T-helper 2 cell treated with Interferon-gamma antibody and Interleukin-4, amounts not matched to agents 5 μg/mL and 100 μg/mL, for 36 hours (primary cell): ENCODE results near the gene SRRT.

ENCODE experiments used
- DNase-seq: peaks from one replicate; pipeline ENCODE4 v3.0.0; 2021; ENCODE audit warnings: low spot score
- H3K27ac Mint-ChIP-seq: one replicate; pipeline ENCODE4 v1.8.0; 2021; ENCODE audit warnings: mild to moderate bottlenecking, mixed read lengths
- H3K27me3 Mint-ChIP-seq: one replicate; pipeline ENCODE4 v1.8.0; 2021; ENCODE audit warnings: low read depth, mixed read lengths
- H3K36me3 Mint-ChIP-seq: one replicate; pipeline ENCODE4 v1.8.0; 2021; ENCODE audit warnings: low read depth, mixed read lengths
- H3K4me1 Mint-ChIP-seq: one replicate; pipeline ENCODE4 v1.8.0; 2021; ENCODE audit warnings: low read depth, mixed read lengths
- H3K4me3 Mint-ChIP-seq: one replicate; pipeline ENCODE4 v1.8.0; 2022; ENCODE audit warnings: mild to moderate bottlenecking, moderate library complexity, mixed read lengths
- H3K9me3 Mint-ChIP-seq: one replicate; pipeline ENCODE4 v1.8.0; 2021; ENCODE audit warnings: mixed read lengths

The SRRT gene

DNA sequence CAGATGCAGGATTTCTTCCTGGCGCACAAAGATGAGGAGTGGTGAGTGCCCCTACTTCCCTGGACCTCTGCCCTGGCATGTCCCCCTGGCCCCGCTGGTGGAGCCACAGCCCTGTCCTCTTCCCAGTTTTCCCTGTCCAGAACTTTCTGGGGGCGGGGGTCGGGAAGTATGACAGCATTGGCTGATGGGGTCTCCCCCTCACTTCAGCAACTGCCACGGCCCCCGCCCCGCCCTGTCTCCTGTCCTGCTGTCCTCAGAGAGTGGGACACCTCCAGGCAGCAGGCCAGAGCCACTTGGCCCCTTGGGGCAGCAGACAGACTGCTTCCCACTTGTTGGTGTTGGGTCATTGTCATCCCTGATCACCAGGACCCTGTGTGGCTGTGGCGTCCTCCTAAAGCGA is 7.3 kb downstream of the SRRT start:
- no peaks in the 10 kb centered on the region for H3K9me3 Mint-ChIP-seq
- no peak for DNase-seq
- H3K4me1 Mint-ChIP-seq, result peaks cover 29% of the 10 kb centered on the region
- H3K36me3 Mint-ChIP-seq, result peaks cover 86% of the 10 kb centered on the region
- no peak overlapping the region for H3K27ac Mint-ChIP-seq
- no peak overlapping the region for H3K4me3 Mint-ChIP-seq
- H3K27me3 Mint-ChIP-seq, result no peaks in the 10 kb centered on the region

DNA sequence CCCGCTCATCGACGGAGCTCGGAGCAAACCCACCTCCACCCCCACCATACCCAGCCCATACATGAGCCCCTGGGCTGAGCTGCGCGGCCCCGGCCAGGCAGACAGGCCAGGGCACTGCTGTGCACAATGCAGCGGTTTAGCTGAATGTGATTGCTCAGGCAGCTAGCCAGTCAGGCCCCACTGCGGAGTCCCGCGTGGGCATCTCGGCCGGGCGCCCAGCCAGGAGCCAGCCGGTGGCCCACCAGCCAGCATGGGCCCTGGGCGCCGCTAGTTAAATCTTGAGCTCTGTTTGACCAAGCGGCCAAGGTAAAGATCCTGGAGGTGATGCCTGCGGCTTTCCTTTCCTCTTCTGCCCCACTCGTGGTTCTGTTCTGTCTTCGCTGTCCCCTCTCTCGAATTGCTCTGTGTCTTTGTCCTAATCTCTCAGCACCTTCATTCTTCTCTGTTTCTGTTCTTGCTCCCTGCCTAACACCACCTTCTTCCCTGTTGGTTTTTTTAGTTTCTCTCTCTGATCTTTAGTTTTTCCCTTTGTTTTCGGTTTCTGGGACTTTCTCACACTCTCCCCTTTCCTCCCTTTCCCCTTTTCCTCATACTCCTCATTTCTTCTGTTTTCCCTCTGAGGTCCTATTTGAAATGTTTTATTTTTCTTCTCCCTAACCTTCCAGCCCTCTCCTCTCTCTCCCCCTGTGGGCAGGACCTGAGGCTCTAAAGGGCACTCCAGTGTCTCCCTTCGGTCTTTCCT is 8.1 kb downstream of the SRRT start:
- peaks cover 33% of the 10 kb centered on the region for H3K4me1 Mint-ChIP-seq
- H3K4me3 Mint-ChIP-seq, result no peak overlapping the region
- H3K36me3 Mint-ChIP-seq, result peaks cover 88% of the 10 kb centered on the region
- DNase-seq, result no peak
- no peak overlapping the region for H3K27ac Mint-ChIP-seq
- no peaks in the 10 kb centered on the region for H3K27me3 Mint-ChIP-seq
- no peaks in the 10 kb centered on the region for H3K9me3 Mint-ChIP-seq

DNA sequence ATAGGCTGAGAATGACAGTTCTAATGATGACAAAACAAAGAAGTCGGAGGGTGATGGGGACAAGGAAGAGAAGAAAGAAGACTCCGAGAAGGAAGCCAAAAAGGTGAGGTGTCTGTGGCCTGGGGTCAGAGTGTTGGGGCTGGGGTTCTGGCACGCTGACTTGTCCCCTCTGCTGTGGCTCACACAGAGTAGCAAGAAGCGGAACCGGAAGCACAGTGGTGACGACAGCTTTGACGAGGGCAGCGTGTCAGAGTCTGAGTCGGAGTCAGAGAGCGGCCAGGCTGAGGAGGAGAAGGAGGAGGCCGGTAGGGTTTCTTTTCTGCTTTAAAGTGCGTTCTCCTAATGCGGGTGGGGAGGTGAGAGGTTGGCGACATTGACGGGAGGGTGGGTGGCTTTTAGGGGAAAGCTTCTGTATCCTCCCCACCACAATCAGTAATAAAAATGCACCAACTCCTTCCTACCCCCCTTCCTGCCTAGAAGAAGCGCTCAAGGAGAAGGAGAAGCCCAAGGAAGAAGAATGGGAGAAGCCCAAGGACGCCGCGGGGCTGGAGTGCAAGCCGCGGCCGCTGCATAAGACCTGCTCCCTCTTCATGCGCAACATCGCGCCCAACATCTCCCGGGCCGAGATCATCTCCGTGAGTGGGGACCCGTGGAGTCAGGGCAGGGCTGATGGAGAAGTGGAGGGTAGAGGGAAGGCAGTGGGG is 10.0 kb downstream of the SRRT start:
- H3K27ac Mint-ChIP-seq, result peak overlapping the region; percentile 50
- no peak overlapping the region for H3K4me3 Mint-ChIP-seq
- H3K27me3 Mint-ChIP-seq, result no peaks in the 10 kb centered on the region
- no peak for DNase-seq
- H3K4me1 Mint-ChIP-seq, result peaks cover 27% of the 10 kb centered on the region
- H3K9me3 Mint-ChIP-seq, result no peaks in the 10 kb centered on the region
- H3K36me3 Mint-ChIP-seq, result peaks cover 78% of the 10 kb centered on the region

GRCh38 chr7:100885440-100886141 is 10.7 kb downstream of the SRRT start:
- Mint-ChIP-seq H3K36me3 (peaks cover 74% of the 10 kb centered on the region), H3K4me3 (no peak overlapping the region)

DNA sequence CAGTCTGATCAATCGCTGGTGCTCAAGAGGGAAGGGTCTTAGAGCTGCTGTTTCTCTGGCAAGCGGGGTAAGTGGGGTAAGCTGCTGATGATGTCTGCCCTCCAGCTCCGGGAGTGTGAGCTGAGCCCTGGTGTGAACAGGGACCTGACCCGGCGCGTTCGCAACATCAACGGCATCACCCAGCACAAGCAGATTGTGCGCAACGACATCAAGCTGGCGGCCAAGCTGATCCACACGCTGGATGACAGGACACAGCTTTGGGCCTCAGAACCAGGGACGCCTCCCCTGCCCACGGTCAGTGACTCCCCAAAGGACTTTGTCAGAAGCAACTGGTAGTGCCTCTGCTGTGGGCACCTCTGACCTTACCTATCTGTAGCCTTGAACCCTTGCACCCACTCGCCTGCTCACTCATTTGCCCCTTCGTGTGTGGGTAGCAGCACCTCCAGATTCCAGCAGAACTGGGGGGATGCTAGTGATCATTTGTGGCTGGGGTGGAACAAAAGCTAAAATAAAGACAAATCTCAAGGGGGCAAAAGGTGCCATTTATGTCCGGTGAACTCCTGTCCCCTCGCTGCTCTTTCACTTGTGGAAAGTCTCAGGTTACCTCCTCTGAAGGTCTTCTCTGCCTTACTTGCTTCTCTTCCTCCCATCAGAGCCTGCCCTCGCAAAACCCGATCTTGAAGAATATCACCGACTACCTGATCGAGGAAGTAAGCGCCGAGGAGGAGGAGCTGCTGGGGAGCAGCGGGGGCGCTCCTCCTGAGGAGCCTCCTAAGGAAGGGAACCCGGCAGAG is 11.4 kb downstream of the SRRT start:
- DNase-seq, result no peak
- Mint-ChIP-seq H3K4me3 (peak overlapping the region; percentile 45), H3K27me3 (peaks cover 8% of the 10 kb centered on the region), H3K9me3 (no peaks in the 10 kb centered on the region), H3K36me3 (peaks cover 68% of the 10 kb centered on the region), H3K27ac (peak overlapping the region; percentile 94), H3K4me1 (peaks cover 32% of the 10 kb centered on the region)

More at GRCh38 chr7:100885440-100886141, 10.7 kb downstream of the SRRT start:
- Mint-ChIP-seq H3K27ac (no peak overlapping the region), H3K27me3 (peaks cover 3% of the 10 kb centered on the region), H3K9me3 (no peaks in the 10 kb centered on the region), H3K4me1 (peaks cover 30% of the 10 kb centered on the region)
- no peak for DNase-seq

DNA sequence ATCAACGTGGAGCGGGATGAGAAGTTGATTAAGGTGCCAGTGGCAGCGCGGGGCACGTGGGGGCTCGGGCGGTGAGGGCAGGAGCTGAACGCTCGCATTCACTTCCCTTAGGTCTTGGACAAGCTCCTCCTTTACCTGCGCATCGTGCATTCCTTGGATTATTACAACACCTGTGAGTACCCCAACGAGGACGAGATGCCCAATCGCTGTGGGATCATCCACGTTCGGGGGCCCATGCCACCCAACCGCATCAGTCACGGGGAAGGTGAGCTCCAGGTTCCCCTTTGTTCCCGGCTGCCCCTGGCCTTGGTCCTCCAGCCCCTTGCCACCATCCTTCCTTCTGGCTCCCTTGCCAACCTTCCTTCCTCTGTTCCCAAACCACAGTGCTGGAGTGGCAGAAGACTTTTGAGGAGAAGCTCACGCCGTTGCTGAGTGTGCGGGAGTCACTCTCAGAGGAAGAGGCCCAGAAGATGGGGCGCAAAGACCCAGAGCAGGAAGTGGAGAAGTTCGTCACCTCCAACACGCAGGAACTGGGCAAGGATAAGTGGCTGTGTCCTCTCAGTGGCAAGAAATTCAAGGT is 12.1 kb downstream of the SRRT start:
- Mint-ChIP-seq H3K4me3 (peak overlapping the region; percentile 88), H3K4me1 (peaks cover 34% of the 10 kb centered on the region), H3K27me3 (peaks cover 15% of the 10 kb centered on the region), H3K9me3 (no peaks in the 10 kb centered on the region), H3K36me3 (peaks cover 62% of the 10 kb centered on the region), H3K27ac (peak overlapping the region; percentile 94)
- DNase-seq, result no peak

DNA sequence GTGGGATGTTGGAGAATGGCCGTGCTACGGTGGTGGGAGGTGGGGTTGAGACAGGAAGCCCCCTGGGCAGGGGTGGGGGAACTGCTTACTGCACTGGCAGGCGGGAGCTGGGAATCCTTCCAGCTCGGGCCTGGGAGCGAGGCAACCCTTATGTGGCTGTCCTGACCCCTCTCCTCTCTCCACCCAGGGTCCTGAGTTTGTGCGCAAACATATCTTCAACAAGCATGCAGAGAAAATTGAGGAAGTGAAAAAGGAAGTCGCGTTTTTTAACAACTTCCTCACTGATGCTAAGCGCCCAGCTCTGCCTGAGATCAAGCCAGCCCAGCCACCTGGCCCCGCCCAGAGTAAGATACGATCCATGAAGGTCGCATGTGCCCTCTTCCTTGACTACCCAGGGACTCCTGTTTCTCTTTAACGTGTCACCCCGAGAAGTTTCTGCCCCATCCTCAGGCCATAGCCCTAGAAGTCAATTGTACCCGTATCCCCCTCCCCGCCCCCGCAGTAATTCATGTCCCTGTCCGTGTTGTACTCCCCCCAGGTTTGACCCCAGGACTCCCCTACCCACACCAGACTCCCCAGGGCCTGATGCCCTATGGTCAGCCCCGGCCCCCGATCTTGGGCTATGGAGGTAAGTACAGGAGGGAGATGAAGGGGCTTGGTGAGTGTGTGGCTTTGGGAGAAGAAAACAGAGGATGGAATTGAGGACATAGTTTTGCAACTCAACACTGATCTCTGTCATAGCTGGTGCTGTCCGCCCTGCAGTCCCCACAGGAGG is 12.8 kb downstream of the SRRT start:
- peaks cover 58% of the 10 kb centered on the region for H3K36me3 Mint-ChIP-seq
- peaks cover 34% of the 10 kb centered on the region for H3K4me1 Mint-ChIP-seq
- peak overlapping the region; percentile 88 for H3K4me3 Mint-ChIP-seq
- peak overlapping the region; percentile 94 for H3K27ac Mint-ChIP-seq
- peaks cover 20% of the 10 kb centered on the region for H3K27me3 Mint-ChIP-seq
- H3K9me3 Mint-ChIP-seq, result no peaks in the 10 kb centered on the region
- peak; percentile 45 for DNase-seq

- Mint-ChIP-seq H3K4me3 (peak overlapping the region; percentile 88), H3K4me1 (peaks cover 32% of the 10 kb centered on the region), H3K9me3 (no peaks in the 10 kb centered on the region), H3K36me3 (peaks cover 52% of the 10 kb centered on the region), H3K27me3 (peaks cover 26% of the 10 kb centered on the region), H3K27ac (peak overlapping the region; percentile 94)
- no peak for DNase-seq
Observed at GRCh38 chr7:100888291-100888987, 13.5 kb downstream of the SRRT start.

DNA sequence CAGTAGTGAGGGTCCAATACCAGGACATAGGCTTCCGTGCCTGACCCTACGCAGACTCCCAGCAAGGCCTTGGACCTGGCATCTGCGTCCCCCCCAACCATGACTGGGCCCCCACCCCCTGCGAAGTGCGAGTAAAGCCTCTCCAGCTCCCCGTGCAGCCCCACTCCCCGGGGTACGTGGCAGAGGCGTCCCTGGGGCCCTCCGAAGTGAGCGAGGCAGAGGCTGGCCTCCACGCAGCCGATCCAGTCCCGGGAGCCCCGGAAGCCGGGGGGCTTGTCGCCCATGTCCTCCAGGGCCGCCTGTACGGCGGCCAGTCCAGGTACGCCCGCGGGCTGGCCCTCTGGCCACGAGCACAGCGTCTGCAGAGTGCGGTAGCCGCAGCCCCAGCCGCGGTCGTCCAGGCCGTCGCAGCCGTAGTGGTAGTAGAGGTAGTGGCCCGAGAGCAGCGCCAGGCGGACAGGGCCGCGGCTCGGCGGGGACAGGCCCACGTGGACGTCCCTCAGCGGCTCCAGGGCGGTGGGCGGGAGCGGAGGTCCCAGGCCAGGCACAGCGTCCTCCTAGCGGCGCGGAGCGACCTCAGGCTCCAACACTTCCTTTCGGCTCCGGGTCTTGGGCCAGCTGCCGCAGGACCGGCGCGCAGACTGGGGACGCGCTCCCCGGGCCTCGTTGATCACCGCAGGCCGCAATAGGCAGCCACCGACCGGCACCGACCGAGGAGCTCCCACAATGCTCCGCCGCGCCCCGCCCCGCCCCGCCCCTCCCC is 14.3 kb downstream of the SRRT start, which contains the start of gene UFSP1:
UFSP1 (minus strand) TSS at position 728 of the 763 bp plus-strand sequence; CDS start at position 284, 444 bp downstream.
- no peak for DNase-seq
- Mint-ChIP-seq H3K9me3 (no peaks in the 10 kb centered on the region), H3K4me3 (peak within 1 kb of the TSS; percentile 88), H3K36me3 (peaks cover 45% of the 10 kb centered on the region), H3K27me3 (peaks cover 33% of the 10 kb centered on the region), H3K27ac (peak within 1 kb of the TSS; percentile 94), H3K4me1 (peaks cover 32% of the 10 kb centered on the region)

- Mint-ChIP-seq H3K4me1 (peaks cover 33% of the 10 kb centered on the region), H3K27ac (no peak overlapping the region), H3K27me3 (peaks cover 36% of the 10 kb centered on the region), H3K36me3 (peaks cover 29% of the 10 kb centered on the region), H3K9me3 (no peaks in the 10 kb centered on the region), H3K4me3 (peak overlapping the region; percentile 88)
- DNase-seq, result no peak
Observed at GRCh38 chr7:100890653-100891567, 16.0 kb downstream of the SRRT start.
